Measurements from ENCODE around the gene ROMO1.

DNA sequence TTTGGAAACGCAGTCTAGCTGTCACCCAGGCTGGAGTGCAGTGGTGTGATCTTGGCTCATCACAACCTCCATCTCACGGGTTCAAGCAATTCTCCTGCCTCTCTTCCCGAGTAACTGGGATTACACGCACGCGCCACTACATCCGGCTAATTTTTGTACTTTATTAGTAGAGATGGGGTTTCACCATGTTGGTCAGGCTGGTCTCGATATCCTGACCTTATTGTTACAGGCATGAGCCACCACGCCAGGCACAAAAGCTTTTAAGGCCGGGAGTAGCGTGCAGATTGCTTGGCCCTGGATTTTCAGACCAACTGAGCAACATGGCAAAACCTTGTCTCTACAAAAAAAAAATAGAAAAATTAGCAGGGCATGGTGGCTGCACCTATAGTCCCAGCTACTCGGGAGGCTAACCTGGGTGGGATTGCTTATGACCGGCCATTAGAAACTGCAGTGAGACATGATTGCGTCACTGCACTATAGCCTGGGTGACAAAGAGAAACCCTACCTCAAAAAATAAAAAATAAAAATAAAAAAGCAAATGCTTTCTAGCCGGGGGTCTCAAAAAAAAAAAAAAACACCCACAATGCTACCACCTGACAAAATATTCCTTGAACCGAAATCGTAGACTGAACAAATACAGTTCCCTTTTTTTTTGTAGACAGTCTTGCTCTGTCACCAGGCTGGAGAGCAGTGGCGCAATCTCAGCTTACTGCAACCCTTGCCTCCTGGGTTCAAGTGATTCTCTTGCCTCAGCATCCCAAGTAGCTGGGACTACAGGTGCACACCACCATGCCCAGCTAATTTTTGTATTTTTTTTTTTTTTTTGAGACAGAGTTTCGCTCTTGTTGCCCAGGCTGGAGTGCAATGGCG is 27.9 kb downstream of the ROMO1 start:
- no peak for TF ChIP-seq SIN3A (conservative IDR thresholded peaks at IDR 0.05 in 1 of 2, IDR thresholded peaks at IDR 0.05 in 1 of 2; ENCODE audit: low read depth in 1 of 2, low read length in 2 of 2)
- no peak for TF ChIP-seq BRCA1 (IDR thresholded peaks at IDR 0.05; ENCODE audit: low read depth, low read length)
- no peak for TF ChIP-seq EP300 (IDR thresholded peaks at IDR 0.05; ENCODE audit: borderline replicate concordance in 1 of 2, low read depth in 2 of 2, low read length in 2 of 2)
- no peak for TF ChIP-seq SP4 (IDR thresholded peaks at IDR 0.05; ENCODE audit: low read length)
- peak in 1 of 2 experiments; percentile 7; a peak in 1 of 3 replicates for TF ChIP-seq POLR2A (IDR thresholded peaks at IDR 0.05; ENCODE audit: control extremely low read depth in 1 of 2, low read depth in 2 of 2, low read length in 2 of 2)
- TF ChIP-seq, protein P1, sequence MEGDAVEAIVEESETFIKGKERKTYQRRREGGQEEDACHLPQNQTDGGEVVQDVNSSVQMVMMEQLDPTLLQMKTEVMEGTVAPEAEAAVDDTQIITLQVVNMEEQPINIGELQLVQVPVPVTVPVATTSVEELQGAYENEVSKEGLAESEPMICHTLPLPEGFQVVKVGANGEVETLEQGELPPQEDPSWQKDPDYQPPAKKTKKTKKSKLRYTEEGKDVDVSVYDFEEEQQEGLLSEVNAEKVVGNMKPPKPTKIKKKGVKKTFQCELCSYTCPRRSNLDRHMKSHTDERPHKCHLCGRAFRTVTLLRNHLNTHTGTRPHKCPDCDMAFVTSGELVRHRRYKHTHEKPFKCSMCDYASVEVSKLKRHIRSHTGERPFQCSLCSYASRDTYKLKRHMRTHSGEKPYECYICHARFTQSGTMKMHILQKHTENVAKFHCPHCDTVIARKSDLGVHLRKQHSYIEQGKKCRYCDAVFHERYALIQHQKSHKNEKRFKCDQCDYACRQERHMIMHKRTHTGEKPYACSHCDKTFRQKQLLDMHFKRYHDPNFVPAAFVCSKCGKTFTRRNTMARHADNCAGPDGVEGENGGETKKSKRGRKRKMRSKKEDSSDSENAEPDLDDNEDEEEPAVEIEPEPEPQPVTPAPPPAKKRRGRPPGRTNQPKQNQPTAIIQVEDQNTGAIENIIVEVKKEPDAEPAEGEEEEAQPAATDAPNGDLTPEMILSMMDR (IDR thresholded peaks at IDR 0.05; ENCODE audit: control extremely low read depth in 1 of 3, insufficient read depth in 1 of 3, low read depth in 1 of 3, low read length in 3 of 3) = no peak
- TF ChIP-seq TEAD4 (IDR thresholded peaks at IDR 0.05; ENCODE audit: low read depth, low read length) = no peak
- TF ChIP-seq, protein P2, sequence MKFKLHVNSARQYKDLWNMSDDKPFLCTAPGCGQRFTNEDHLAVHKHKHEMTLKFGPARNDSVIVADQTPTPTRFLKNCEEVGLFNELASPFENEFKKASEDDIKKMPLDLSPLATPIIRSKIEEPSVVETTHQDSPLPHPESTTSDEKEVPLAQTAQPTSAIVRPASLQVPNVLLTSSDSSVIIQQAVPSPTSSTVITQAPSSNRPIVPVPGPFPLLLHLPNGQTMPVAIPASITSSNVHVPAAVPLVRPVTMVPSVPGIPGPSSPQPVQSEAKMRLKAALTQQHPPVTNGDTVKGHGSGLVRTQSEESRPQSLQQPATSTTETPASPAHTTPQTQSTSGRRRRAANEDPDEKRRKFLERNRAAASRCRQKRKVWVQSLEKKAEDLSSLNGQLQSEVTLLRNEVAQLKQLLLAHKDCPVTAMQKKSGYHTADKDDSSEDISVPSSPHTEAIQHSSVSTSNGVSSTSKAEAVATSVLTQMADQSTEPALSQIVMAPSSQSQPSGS (IDR thresholded peaks at IDR 0.05; ENCODE audit: low read length) = no peak
- no peak for TF ChIP-seq SP1 (IDR thresholded peaks at IDR 0.05; ENCODE audit: low read depth, low read length)
